Breast epithelium (tissue), 3 donors: ENCODE results near the gene CRAMP1.

Experiments used
- POLR2A ChIP-seq: fragments of 450-650 bp; IDR thresholded peaks from one replicate; pipeline ENCODE4 v1.6.1; 2016; ENCODE audit warnings: antibody characterized with exemption, mild to moderate bottlenecking, moderate library complexity
- POLR2AphosphoS5 ChIP-seq, 3 donors: sonication (generic); formaldehyde crosslinking; IDR thresholded peaks; one replicate each; pipeline ENCODE4 v1.6.1; 2017; ENCODE audit warnings: antibody characterized with exemption in 3 of 3
- TF ChIP-seq, protein P1 (sequence below), 3 donors: fragments of 450-650 bp; IDR thresholded peaks; one replicate each; pipeline ENCODE4 v1.5.1; 2016 to 2017; ENCODE audit warnings: antibody characterized with exemption in 3 of 3, mild to moderate bottlenecking in 3 of 3, moderate library complexity in 3 of 3

DNA sequence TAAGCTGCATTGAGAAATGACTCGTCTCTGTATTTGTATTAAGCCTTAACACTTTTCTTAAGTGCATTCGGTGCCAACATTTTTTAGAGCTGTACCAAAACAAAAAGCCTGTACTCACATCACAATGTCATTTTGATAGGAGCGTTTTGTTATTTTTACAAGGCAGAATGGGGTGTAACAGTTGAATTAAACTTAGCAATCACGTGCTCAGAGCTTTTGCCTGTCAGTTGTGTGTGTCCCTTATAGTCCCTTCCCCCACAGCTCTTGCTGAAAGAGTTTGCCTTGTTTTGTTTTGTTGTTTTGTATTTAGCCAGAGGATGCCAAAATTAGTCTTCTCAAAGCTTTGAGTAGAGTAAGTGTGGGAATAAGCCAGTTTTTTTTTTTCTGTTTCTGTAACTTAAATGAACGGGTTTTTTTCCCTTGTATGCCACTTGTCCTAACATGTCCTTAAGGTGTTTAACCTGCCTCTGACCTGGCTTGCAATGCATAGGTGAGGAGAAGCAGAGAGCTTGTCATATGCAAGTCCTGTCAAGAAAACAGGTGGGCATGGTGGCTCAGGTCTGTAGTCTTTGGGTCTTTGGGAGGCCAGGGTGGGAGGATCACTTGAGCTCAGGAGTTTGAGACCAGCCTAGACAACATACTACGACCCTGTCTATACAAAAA, 89.2 kb downstream of the CRAMP1 start:
- TF ChIP-seq, protein P1, sequence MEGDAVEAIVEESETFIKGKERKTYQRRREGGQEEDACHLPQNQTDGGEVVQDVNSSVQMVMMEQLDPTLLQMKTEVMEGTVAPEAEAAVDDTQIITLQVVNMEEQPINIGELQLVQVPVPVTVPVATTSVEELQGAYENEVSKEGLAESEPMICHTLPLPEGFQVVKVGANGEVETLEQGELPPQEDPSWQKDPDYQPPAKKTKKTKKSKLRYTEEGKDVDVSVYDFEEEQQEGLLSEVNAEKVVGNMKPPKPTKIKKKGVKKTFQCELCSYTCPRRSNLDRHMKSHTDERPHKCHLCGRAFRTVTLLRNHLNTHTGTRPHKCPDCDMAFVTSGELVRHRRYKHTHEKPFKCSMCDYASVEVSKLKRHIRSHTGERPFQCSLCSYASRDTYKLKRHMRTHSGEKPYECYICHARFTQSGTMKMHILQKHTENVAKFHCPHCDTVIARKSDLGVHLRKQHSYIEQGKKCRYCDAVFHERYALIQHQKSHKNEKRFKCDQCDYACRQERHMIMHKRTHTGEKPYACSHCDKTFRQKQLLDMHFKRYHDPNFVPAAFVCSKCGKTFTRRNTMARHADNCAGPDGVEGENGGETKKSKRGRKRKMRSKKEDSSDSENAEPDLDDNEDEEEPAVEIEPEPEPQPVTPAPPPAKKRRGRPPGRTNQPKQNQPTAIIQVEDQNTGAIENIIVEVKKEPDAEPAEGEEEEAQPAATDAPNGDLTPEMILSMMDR (IDR thresholded peaks at IDR 0.05), result no peak
- TF ChIP-seq POLR2AphosphoS5 (IDR thresholded peaks at IDR 0.05) (no peak), POLR2A (no peak)
